NT2/D1 (cell line): ENCODE measurements around the gene CPXM2.

Experiments
- DNase-seq: peaks from one replicate; pipeline ENCODE4 v3.0.0-alpha.2; 2011; ENCODE audit warnings: low read depth, low spot score
- H3K27me3 ChIP-seq: 2 replicates; pipeline ENCODE4 v1.6.0; 2011; ENCODE audit warnings: mild to moderate bottlenecking; ENCODE audit not compliant: insufficient read length, insufficient read depth
- H3K36me3 ChIP-seq: 2 replicates; pipeline ENCODE4 v1.6.1; 2011; ENCODE audit warnings: mild to moderate bottlenecking, low read length, mixed read lengths; ENCODE audit not compliant: insufficient read depth, insufficient read length
- H3K4me1 ChIP-seq: 2 replicates; pipeline ENCODE4 v1.5.1; 2011; ENCODE audit not compliant: insufficient read depth, insufficient read length
- H3K4me3 ChIP-seq: 2 replicates; pipeline ENCODE4 v1.5.1; 2011; ENCODE audit warnings: low read depth; ENCODE audit not compliant: insufficient read length
- H3K9ac ChIP-seq: 2 replicates; pipeline ENCODE4 v1.6.0; 2011; ENCODE audit warnings: low read depth; ENCODE audit not compliant: insufficient read length
- H3K9me3 ChIP-seq: 2 replicates; pipeline ENCODE4 v1.5.1; 2011; ENCODE audit warnings: mild to moderate bottlenecking, low read length; ENCODE audit not compliant: insufficient read depth
- SUZ12 ChIP-seq: IDR thresholded peaks from 2 replicates; pipeline ENCODE4 v1.6.1; 2011; ENCODE audit not compliant: insufficient read length, insufficient read depth; ENCODE audit errors: extremely low read depth
- YY1 ChIP-seq: IDR thresholded peaks from 2 replicates; pipeline ENCODE4 v1.6.1; 2011; ENCODE audit not compliant: insufficient read length, insufficient read depth
- ZNF274 ChIP-seq: IDR thresholded peaks from 2 replicates; pipeline ENCODE4 v1.6.1; 2011; ENCODE audit warnings: mild to moderate bottlenecking, low read depth, low read length

The CPXM2 gene

GRCh38 chr10:123883673-123884320 is 7.8 kb downstream of the CPXM2 start:
- no peaks in the 10 kb centered on the region; the same call in 1 of the 2 replicates for H3K9me3 ChIP-seq
- no peaks in the 10 kb centered on the region for H3K27me3 ChIP-seq
- no peak overlapping the region for H3K4me3 ChIP-seq
- TF ChIP-seq SUZ12 (no peak), YY1 (no peak), ZNF274 (no peak)
- no peak for DNase-seq
- no peak overlapping the region for H3K9ac ChIP-seq
- no peaks in the 10 kb centered on the region for H3K4me1 ChIP-seq
- H3K36me3 ChIP-seq, result peaks cover 8% of the 10 kb centered on the region

GRCh38 chr10:123882681-123883445 is 8.7 kb downstream of the CPXM2 start:
- Histone ChIP-seq H3K27me3 (no peaks in the 10 kb centered on the region), H3K9ac (no peak overlapping the region), H3K4me1 (no peaks in the 10 kb centered on the region), H3K36me3 (peaks cover 10% of the 10 kb centered on the region), H3K9me3 (peaks cover 2% of the 10 kb centered on the region; the same call in 1 of the 2 replicates), H3K4me3 (no peak overlapping the region)
- TF ChIP-seq SUZ12 (no peak), YY1 (no peak), ZNF274 (no peak)
- no peak for DNase-seq

GRCh38 chr10:123882177-123882576 is 9.4 kb downstream of the CPXM2 start:
- Histone ChIP-seq H3K27me3 (no peaks in the 10 kb centered on the region), H3K4me1 (no peaks in the 10 kb centered on the region), H3K9ac (no peak overlapping the region), H3K36me3 (peaks cover 13% of the 10 kb centered on the region), H3K4me3 (no peak overlapping the region), H3K9me3 (peaks cover 9% of the 10 kb centered on the region; the same call in 1 of the 2 replicates)
- no peak for TF ChIP-seq SUZ12
- TF ChIP-seq YY1, result no peak
- no peak for DNase-seq

- Histone ChIP-seq H3K9ac (no peak overlapping the region), H3K36me3 (peaks cover 21% of the 10 kb centered on the region), H3K27me3 (no peaks in the 10 kb centered on the region), H3K4me3 (no peak overlapping the region), H3K4me1 (no peaks in the 10 kb centered on the region), H3K9me3 (peaks cover 13% of the 10 kb centered on the region; the same call in 1 of the 2 replicates)
- no peak for DNase-seq
- TF ChIP-seq ZNF274 (no peak), YY1 (no peak), SUZ12 (no peak)
Measured at GRCh38 chr10:123879606-123880257, 11.9 kb downstream of the CPXM2 start.

- Histone ChIP-seq H3K27me3 (no peaks in the 10 kb centered on the region), H3K4me3 (no peak overlapping the region), H3K4me1 (no peaks in the 10 kb centered on the region), H3K36me3 (peaks cover 21% of the 10 kb centered on the region), H3K9ac (no peak overlapping the region), H3K9me3 (peaks cover 13% of the 10 kb centered on the region; the same call in 1 of the 2 replicates)
- DNase-seq, result no peak
- no peak for TF ChIP-seq SUZ12
- no peak for TF ChIP-seq ZNF274
Measured at GRCh38 chr10:123878666-123879303, 12.8 kb downstream of the CPXM2 start.

- Histone ChIP-seq H3K9ac (no peak overlapping the region), H3K27me3 (no peaks in the 10 kb centered on the region), H3K9me3 (peaks cover 6% of the 10 kb centered on the region; the same call in 1 of the 2 replicates), H3K4me1 (peaks cover 5% of the 10 kb centered on the region), H3K36me3 (peaks cover 1% of the 10 kb centered on the region), H3K4me3 (no peak overlapping the region)
- no peak for DNase-seq
- TF ChIP-seq YY1 (no peak), ZNF274 (no peak), SUZ12 (no peak)
Measured at GRCh38 chr10:123870260-123870659, 21.3 kb downstream of the CPXM2 start.
